Stimulated activated CD8-positive, alpha-beta memory T cell treated with anti-CD3 and anti-CD28 coated beads, Interleukin-7, amount 100 ng/mL, for 48 hours (primary cell): Measurements from ENCODE around the gene MEGF8.

ENCODE experiments used
- DNase-seq, 2 donors: peaks; one replicate each; pipeline ENCODE4 v3.0.0-alpha.2; 2020; ENCODE audit warnings: low read depth in 1 of 2; ENCODE audit errors: extremely low read depth in 1 of 2

Gene MEGF8

DNA sequence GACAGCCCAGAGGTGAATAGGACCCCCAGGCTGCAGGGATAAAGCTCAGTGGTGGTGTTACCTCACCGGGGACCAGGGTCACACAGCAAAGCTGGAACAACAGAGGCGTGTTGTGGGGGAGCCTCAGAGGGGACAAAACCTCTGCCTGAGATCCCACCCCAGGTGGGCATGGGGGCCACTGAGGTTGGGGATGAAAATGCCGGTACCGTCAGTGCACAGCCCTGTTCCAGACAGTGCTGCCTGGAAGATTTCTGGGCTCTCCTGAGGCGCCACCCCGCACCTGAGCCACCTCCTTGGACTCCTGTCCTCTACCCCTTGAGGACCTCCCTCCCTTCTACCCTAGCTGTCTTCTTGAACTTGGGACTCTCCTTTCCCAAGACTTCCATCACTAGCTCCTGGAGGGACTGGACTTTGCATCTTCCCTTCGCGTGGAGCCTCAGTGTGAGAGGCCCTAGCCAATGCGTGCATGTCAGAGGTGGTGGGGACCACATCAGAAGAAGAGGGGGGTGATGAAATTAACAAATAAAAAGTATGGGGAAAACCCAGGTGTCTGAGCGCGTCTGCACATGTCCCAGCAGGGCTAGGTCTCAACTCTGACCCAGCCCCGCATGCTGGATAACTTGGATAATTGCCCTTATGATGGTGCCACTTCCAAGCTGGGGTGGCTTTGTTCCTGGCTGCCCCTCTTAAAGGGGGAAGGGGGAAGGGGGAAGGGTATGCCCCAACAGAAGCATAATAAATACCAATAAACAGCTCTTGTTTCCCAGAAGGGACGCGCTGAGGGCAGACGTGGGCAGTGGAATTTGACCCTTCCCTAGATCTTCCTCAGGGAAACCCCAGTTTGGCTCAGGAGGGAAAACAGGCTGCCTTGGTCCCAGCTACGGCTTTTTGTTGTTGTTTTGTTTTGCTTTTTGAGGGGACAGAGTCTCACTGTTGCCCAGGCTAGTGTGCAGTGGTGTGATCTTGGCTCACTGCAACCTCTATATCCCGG lies 53.1 kb downstream of the MEGF8 start:
- DNase-seq, result no peak

DNA sequence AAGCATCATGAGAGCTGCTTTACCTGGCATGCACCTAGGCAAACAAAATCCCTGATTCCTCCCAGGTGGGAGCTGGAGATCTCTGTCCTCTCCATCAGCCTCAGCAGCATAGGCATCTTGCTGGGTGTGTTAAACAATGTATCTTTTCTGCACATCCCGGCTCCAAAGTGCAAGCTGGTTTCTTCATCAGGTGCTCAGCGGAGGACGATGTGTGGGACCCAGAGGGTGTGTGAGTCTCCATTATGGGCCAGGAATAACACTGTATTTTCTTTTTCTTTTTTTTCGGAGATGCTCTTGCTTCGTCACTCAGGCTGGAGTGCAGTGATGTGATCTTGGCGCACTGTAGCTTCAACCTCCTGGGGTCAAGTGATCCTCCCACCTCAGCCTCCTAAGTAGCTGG lies 54.7 kb downstream of the MEGF8 start:
- no peak for DNase-seq

DNA sequence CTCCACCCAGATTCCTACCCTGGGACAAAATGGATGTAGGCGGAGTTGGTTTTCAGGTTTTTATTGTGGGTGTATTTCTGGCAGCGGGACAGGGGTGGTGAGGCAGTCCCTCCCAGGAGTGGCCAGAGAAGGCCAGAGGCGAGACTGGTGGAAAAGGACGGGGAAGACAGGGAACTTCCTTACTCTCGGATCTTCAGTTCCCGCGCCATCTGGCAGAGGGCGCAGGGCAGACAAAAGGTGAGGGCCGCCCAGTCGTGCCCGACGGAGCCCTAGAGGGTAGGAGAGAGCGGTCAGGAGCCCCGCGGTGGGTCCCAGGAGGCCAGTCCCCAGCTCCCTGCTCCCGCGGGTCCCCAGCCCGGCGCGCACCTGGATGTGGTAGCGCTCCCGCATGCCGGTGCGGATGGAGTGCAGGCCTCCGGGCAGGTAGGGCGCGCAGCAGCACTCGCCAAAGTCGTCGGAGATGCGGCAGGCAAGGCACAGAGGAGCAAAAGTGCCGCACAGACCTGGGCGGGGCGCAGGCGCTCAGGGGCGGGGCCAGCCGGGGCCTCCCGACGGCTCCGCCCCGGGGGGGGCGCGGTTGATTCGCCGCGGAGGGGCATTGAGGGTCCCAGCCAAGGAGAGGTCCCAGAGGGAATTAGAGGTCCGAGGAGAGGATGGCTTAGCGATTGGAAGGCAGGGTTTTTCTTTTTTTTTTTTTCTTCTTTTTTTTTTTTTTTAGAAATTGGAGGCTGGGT lies 61.7 kb downstream of the MEGF8 start:
- DNase-seq, result peak; percentile 37 to 38

DNA sequence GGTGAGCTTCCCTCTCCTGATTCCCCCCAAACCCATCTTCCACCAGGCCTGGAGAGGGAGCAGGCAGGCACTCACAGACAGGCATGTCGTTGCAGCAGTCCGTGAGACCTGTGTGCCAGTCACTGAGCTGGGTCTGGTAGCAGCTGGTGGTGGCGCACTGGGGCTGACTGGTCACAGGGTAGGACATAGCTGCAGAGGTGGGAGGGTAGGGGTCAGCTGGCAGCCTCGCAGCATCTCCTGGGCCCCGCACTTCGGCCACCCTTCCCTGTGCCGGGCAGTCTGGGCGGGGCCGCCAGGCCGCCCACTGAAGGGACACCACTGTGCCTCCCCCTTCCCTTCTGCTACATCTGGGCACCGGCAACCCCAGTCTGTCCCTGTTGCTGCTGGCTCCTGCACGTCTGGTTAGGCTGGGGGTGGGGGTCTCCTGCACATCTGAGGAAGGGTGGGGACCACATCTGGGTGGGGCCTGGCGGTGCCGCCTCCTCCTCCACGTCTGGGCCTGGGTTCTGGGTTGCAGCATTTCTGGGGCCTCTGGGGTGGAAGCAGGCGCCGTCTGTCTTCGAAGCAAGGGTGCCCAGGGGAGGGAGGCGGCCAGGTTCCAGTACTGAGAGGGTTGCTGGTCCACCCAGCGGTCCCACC lies 63.5 kb downstream of the MEGF8 start:
- no peak for DNase-seq

DNA sequence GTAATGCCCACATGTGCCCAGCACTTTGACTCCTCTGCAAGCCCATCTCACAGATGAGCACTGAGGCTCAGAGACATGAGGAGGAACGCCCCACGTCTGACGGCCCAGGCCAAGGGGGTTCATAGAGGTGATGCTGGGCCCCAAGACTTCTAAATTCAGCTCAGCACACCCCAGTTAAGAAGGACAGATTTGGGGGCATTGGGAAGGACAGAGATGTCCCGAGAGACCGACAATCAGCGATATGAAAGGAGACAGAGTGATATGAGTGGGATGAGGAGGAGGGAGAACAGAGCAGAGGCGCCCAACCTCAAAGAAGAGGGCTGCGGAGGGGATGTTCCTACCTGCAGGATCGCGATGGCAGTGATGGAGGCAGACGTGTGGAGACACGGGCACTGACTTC lies 64.5 kb downstream of the MEGF8 start, which contains the start of gene CNFN:
Gene CNFN (minus strand): TSS at position 399 of the 400 bp plus-strand sequence. CDS start 1,260 bp downstream, outside the sequence.
- DNase-seq, result no peak

DNA sequence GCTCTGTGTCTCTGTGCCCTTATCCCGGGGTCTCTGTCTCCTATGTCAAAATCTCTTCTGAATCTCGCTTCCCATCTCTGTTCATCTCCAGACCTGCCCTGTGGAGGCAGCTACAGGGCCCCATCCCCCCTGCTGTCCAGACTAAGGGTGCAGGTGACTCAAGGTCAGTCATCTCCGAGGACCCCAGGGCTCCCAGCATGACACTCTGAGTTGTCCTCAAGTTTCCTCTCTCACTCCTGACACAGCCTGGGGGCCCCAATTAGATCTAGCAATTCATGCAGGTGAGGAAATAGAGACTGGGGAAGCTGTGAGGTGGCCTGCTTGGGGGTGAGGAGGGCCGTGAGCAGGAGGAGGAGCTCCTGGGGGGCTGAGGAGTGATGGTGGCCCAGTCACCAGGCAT lies 66.7 kb downstream of the MEGF8 start:
- DNase-seq, result no peak

DNA sequence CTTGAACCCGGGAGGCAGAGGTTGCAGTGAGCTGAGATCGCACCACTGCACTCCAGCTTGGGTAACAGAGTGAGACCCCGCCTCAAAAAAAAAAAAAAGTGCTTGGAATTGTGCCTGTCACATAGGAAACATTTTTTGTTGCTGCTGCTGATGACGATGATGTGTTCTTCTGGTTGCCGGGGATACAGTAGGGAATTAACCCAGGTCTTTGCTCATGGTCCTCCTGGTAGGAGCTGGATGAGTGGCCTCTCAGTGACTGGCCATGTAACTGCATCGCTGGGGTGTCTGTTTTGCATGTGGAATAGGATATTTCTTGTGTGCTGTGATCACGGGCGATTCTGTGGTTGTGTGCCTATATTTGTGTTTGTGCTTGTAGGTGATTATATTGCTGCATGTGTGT lies 69.3 kb downstream of the MEGF8 start:
- no peak for DNase-seq

DNA sequence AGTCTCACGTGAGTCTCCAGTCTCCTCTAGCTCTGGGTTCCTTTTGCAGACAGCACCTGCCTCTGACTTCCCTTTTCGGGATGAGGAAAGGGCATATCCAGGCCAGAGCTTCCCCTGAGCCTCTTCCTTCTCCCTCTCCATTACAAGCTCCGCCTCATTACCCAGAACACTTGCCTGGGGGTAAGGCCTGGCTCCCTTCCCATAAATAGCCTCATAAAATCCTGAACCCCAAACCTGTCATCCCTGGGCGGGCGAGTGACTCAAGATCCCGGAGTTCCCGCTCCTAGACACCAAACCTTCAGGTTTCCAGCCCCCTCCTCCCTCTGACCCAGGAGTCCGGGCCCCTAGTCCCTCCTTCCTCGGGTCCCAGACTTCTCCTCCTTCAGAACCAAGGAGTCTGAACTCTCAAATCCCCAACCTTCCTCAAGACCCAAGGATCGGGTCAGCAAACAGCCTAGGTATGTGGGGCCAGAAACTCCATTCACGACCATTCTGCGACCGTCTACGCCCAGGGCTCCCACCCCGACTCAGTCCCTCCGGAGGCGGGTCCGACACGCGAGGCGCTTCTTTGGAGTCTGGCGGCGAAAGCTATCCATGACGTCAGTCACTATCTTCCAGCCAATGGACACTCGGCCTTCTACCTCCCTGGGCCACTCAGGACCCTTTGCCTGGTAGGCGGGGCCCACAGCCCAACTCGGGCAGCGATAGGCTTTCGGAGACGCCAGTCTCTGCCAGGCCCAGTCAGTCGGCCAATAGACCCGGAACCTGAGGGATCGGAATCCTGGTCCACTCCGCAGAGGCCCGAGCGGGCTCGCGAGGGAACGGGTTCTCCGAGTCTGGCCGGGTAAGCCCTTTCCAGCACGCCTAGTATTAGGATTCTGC lies 71.2 kb downstream of the MEGF8 start:
- DNase-seq, result peak; percentile 95 to 97

DNA sequence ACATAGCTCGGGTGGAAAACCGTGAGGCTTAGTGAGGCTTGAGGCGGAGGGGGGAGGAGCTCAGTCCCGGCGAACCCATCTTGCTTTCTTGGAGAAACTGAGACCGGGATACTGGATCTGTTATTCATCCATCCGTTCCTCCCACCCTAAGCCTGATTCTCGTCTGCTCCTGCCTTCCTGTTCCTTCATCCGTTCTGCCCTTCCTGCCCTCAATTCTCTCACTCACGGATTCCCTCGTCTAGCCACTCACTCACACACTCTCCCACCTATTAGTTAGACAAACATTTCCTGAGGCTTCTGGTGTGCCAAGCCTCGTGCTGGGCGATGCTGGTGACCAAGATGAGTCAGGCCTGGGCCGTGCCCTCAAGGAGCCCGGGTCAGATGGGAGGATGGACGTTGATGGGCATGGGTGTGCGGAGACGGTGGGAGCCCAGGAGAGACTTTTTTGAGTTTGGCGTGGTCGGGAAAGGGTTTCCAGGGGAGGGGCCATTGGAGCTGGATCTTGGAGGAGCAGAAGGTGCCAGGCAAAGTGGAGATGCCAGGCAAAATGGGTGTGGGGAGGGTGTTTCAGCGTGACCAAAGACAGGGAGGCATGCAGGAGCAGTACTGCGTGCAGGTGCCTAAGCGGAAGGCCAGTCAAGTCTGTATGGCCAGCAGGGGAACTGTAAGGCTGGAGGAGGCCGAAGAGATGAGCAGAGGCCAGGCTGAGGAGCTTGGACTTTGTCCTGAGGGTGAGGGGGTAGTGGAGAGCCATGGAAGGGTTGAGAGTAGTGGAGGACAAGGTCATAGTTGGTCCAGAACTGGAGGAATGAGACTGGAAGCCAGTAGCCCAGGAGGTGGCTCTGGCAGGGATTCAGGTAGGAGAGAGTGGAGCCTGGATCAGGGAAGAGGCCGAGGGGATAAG lies 72.1 kb downstream of the MEGF8 start:
- no peak for DNase-seq

DNA sequence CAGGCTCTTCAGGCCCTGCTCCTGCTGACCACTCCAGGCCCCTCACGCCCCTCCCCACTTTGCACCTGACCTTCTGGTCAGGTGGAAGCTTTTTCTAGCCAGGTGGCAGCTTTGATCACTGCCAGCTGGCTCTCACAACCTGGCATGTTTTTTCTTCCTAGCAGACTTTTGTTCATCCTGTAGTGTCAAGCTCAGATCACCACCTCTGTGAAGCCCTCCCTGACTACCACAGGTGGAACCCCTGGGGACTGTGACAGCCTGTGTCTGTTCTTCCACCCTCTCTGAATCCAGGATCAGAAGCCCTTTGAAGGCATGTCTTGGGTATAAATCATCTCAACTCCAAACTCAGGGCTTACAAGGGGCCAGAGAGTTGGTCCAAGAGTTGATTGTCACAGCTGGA lies 75.0 kb downstream of the MEGF8 start:
- no peak for DNase-seq

DNA sequence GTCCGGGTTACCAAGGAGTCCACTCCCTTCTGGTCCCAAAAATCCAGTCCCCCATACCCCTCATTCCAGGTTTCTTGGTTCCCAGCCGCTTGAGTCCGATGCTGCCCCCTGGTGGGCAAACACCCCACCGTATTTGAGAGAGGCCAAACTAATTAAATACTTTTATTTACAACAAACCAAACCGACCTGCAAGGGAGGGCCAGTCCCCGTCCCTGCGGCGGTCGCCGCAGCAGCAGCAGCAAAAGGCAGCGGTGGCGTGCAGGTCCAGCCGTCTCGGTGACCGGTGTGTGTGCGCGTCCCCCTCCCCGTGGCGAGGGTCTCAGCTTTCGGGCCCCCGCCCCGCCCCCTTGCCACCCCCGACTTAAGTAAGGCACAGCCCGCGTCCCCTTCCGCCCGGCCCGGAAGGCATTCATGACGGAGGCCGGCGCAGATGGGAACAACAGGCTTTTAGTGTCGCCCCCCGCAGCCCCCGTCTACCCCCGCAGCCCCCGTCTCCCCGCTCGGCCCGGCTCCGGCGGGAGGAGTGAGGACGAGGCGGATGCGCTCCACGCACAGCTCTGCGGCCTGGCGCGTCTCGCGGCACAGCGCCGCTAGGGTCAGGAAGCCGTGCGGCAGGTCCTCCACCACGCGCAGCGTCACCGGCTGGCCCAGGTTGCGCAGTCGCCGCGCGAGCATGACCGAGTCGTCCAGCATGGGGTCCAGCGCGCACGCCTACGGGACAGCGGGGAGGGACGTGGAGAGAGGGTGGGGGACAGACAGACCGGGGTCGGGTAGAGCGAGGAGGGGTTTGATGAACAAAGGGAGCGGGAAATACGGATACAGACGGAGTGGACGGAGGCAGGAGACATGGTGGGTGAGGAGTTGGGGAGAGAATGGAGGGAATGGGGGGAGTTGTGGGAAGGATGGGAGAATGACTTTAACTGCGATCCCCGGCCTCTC lies 76.2 kb downstream of the MEGF8 start:
- DNase-seq, result peak; percentile 33 to 47

DNA sequence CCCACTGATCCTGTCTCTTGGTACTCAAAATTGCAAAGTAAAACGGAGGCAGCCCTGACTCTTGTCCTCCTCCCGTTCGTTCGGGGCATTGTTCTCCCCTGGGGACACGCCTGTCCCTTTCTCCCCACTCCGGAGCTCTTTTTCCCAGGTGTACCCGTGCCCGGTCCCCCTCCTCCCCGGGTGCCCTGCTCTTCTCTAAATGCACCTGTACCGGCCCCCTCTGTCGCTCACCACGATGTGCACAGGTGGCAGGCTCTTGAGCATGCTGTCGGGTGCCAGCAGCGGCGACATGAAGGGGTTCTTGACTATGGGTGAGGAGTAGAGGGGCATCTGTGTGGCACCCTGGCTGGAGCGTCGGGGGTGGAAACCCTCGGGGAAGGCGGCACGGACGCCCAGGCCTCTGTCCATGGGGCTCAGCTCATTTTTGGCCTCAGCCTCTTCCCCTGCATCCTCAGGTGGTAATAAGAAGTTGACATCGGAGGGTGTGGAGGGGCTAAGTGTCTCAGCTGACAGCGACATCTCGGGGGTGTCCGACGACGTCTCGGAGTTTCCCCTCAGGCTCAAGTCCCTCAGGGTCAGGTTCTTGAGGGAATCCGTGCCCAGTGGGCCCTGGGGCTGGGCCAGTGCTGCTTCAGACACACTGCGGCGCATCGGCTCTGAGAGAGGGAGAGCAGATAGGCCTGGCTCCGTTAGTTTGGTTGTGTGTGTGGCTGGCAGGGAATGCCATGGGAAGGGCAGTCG lies 77.1 kb downstream of the MEGF8 start:
- DNase-seq, result no peak

DNA sequence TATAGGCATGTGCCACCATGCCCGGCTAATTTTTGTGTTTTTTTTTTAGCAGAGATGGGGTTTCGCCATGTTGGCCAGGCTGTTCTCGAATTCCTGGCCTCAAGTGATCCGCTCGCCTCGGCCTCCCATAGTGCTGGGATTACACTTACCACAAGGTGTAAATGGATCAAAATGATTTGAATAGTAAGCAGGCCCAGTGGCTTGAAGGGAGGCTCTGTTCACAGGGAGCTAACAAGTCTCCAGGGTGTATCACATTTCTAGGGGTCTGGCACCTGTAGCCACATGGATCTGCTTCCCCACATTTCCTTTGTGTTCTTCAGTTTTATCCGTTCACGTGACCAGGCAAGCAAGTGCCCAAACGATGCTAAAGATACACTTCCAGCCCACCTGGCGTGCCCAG lies 78.2 kb downstream of the MEGF8 start:
- DNase-seq, result no peak

DNA sequence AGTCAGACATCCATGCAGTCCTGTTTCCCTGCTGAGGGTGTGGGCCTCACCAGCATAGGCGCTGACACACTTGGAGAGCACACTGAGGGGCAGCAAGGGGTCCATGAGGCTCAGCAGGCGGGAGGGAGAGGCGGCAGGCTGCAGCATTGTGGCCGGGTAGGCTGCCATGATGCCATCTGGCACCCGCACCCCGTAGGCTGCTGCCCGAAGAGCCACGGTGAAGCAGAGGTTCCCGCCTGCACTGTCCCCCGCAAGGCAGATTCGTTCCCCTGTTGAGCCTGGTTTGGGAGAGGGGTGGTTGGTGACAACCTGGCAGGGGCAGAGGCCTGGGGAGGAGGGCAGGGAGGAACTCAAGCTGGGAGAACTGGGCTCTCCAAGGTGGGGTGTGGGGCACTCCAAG lies 80.7 kb downstream of the MEGF8 start:
- DNase-seq, result no peak

DNA sequence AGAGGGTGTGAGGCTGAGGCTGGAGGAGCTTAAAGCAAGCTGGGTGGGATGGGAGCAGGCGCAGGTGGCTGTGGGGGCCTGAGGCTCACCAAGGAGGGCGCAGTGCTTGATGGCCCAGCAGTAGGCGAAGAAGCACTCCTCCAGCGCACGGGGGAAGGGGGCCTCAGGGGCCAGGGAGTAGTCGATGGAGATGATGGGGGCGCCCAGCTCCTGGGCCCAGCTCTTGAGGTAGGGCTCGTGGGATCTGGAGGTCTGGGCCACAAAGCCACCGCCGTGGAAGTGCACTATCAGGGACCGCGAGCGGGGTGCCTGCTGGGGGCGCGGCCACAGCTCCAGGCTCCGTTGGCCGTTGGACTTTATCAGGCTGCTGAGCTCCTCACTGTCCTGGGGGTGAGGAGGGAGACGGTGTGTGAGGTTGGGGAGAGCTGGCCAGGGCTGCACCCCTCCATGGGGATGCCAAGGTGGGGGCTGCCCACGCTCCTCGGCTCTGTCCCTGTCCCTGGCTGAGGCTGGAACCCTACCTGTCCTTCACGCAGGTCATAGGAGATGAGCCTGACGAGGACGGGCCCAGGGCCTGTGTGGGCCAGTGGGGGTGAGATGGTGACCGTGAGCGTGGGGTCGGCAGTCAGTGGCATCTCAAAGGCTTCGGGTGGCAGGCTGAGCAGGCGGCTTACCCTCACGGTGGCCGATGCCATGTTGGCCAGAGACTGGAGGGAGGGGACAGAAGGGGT lies 81.8 kb downstream of the MEGF8 start:
- no peak for DNase-seq

DNA sequence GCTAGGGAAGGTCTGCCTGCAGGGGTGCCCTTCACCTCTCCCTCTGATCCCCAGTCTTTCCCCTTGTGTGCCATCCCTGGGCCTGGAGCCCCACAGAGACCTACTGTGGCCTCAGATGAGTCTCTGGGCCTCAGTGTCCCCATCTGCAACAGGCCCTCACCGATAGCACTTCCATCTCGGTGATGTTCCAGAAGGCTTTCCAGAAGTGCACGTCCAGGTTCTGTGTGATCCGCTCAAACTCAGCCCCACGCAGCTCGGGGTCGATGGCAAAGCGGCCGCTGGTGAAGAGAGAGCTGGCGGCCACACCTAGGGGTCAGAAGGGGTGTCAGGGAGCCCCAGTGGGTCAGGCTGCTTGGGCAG lies 82.4 kb downstream of the MEGF8 start:
- DNase-seq, result no peak

DNA sequence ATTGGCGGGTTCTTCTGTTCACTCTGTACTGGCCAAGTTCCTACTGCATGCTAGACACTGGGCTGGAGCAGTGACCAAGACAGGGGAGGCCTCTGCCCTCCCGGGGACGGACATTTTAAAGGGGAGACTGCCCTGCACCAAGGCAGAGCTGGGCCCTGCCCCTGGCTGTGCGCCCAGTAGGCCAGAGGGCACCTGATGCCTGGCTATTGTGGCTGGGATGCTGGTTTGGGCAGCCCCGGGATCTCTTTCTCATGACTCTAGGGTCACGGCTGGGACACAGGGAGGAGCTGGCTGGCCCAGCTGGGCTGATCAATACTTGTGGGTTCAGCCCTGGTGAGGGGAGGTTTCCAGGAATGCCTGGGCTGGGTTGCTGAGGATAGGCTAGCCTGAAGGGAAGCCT lies 84.0 kb downstream of the MEGF8 start:
- DNase-seq, result no peak
